Measurements from ENCODE around the gene MORN3.
"Not testable (repeated sequence)": the region's sequence is repeated elsewhere in the genome, so short reads cannot be mapped to it uniquely, and the experiment has no call there.

Gene MORN3

GRCh38 chr12:121669521-121669900, at the start of gene MORN3:
Gene MORN3, minus strand, starts transcription at chr12:121669654. Its CDS starts 171 bp downstream, at chr12:121669483.
- DNase-seq (ENCODE audit: low read depth) = no peak

GRCh38 chr12:121718653-121719239, 49.3 kb upstream of the MORN3 start:
- no peak for DNase-seq (ENCODE audit: low read depth)

- DNase-seq (ENCODE audit: low read depth) = no peak
Measured at GRCh38 chr12:121717041-121717699, 47.7 kb upstream of the MORN3 start.

- DNase-seq (ENCODE audit: low read depth) = no peak
Measured at GRCh38 chr12:121715862-121716435, 46.5 kb upstream of the MORN3 start.

- not testable (repeated sequence) for DNase-seq (ENCODE audit: low read depth)
Measured at GRCh38 chr12:121715055-121715454, 45.6 kb upstream of the MORN3 start.

- DNase-seq (ENCODE audit: low read depth) = no peak
Measured at GRCh38 chr12:121713793-121714192, 44.3 kb upstream of the MORN3 start.

- no peak for DNase-seq (ENCODE audit: low read depth)
Measured at GRCh38 chr12:121713257-121713777, 43.9 kb upstream of the MORN3 start.

GRCh38 chr12:121712461-121713256, 43.2 kb upstream of the MORN3 start, which contains the start of gene TMEM120B:
Gene TMEM120B, plus strand, starts transcription at chr12:121712752. Its CDS starts 144 bp downstream, at chr12:121712896.
- peak; percentile 81 for DNase-seq (ENCODE audit: low read depth)

- DNase-seq (ENCODE audit: low read depth) = no peak
Measured at GRCh38 chr12:121712190-121712460, 42.7 kb upstream of the MORN3 start.

GRCh38 chr12:121711361-121712189, 42.1 kb upstream of the MORN3 start:
- DNase-seq (ENCODE audit: low read depth) = no peak

- DNase-seq (ENCODE audit: low read depth) = no peak
Measured at GRCh38 chr12:121709478-121709961, 40.1 kb upstream of the MORN3 start.

- DNase-seq (ENCODE audit: low read depth) = not testable (repeated sequence)
Measured at GRCh38 chr12:121709064-121709424, 39.6 kb upstream of the MORN3 start.

- DNase-seq (ENCODE audit: low read depth) = no peak
Measured at GRCh38 chr12:121708313-121709063, 39.0 kb upstream of the MORN3 start.

GRCh38 chr12:121705514-121705913, 36.1 kb upstream of the MORN3 start:
- no peak for DNase-seq (ENCODE audit: low read depth)

GRCh38 chr12:121702944-121703343, 33.5 kb upstream of the MORN3 start:
- no peak for DNase-seq (ENCODE audit: low read depth)

GRCh38 chr12:121701667-121702277, 32.3 kb upstream of the MORN3 start:
- no peak for DNase-seq (ENCODE audit: low read depth)

- not testable (repeated sequence) for DNase-seq (ENCODE audit: low read depth)
Measured at GRCh38 chr12:121697861-121698260, 28.4 kb upstream of the MORN3 start.

GRCh38 chr12:121697093-121697698, 27.7 kb upstream of the MORN3 start:
- DNase-seq (ENCODE audit: low read depth) = no peak

- no peak for DNase-seq (ENCODE audit: low read depth)
Measured at GRCh38 chr12:121693155-121693687, 23.8 kb upstream of the MORN3 start.

GRCh38 chr12:121692744-121693143, 23.3 kb upstream of the MORN3 start:
- not testable (repeated sequence) for DNase-seq (ENCODE audit: low read depth)
